ENCODE results near the gene FUT9. TPM values are rescaled to one million over a fixed set of nuclear protein-coding genes. Genes with fewer than 3 reads are reported as not detected.

The FUT9 gene
- total and polyA plus RNA-seq, 2 of the 13 experiments (the other 11 are each of a cell fraction or from before 2014, with no cell fraction given), result 0.01 TPM; not detected in 1

DNA sequence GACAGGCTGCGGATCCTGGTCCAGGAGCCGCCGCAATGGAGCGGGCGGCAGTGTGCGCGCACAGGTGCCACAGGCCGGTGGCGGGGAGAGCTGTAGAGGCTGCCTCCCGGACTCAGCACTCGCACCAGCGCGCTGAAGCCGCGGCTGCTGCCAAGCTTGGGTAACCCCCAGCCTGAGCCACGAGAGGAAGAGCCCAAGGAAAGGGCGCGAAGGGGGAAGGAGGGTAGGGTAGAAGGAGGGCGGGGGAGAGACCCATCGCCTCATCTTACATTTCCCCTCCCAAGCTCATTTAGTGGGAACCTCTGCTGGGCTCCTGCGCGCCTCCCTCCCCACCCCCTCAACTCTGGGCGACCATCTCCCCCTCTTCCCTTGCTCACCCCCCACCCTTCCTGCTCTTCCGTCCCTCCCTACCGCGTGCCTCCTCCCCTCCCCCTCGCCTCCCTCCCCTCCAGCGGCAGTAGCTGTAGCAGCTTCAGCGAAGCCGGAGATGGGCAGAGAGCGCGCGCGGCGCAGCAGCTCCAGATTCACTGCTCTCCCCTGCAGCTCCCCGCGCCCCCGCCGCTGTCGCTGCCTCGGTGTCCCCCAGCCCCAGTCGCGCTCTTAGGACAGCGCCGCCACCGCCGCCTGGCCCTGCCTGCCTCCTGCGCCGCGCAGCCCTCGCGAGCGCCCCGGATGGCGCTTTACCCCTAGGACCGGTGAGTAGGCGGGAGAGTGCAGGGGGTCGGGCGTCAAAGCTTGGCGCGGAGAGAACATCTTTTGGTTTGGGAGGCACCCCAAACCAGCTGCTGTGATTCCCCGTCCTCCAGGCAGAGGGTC, at the start of gene FUT9 (continued):
- TF ChIP-seq, protein P1, sequence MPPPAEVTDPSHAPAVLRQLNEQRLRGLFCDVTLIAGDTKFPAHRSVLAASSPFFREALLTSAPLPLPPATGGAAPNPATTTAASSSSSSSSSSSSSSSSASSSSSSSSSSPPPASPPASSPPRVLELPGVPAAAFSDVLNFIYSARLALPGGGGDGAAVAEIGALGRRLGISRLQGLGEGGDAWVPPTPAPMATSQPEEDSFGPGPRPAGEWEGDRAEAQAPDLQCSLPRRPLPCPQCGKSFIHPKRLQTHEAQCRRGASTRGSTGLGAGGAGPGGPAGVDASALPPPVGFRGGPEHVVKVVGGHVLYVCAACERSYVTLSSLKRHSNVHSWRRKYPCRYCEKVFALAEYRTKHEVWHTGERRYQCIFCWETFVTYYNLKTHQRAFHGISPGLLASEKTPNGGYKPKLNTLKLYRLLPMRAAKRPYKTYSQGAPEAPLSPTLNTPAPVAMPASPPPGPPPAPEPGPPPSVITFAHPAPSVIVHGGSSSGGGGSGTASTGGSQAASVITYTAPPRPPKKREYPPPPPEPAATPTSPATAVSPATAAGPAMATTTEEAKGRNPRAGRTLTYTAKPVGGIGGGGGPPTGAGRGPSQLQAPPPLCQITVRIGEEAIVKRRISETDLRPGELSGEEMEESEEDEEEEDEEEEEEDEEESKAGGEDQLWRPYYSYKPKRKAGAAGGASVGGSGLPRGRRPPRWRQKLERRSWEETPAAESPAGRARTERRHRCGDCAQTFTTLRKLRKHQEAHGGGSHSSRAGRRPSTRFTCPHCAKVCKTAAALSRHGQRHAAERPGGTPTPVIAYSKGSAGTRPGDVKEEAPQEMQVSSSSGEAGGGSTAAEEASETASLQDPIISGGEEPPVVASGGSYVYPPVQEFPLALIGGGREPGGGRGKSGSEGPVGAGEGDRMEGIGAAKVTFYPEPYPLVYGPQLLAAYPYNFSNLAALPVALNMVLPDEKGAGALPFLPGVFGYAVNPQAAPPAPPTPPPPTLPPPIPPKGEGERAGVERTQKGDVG (CRISPR knock-in tag; IDR thresholded peaks at IDR 0.05; ENCODE audit: borderline replicate concordance), result no peak
- TF ChIP-seq ZNF234 (CRISPR knock-in tag; conservative IDR thresholded peaks at IDR 0.05), result no peak
- TF ChIP-seq, protein P2, sequence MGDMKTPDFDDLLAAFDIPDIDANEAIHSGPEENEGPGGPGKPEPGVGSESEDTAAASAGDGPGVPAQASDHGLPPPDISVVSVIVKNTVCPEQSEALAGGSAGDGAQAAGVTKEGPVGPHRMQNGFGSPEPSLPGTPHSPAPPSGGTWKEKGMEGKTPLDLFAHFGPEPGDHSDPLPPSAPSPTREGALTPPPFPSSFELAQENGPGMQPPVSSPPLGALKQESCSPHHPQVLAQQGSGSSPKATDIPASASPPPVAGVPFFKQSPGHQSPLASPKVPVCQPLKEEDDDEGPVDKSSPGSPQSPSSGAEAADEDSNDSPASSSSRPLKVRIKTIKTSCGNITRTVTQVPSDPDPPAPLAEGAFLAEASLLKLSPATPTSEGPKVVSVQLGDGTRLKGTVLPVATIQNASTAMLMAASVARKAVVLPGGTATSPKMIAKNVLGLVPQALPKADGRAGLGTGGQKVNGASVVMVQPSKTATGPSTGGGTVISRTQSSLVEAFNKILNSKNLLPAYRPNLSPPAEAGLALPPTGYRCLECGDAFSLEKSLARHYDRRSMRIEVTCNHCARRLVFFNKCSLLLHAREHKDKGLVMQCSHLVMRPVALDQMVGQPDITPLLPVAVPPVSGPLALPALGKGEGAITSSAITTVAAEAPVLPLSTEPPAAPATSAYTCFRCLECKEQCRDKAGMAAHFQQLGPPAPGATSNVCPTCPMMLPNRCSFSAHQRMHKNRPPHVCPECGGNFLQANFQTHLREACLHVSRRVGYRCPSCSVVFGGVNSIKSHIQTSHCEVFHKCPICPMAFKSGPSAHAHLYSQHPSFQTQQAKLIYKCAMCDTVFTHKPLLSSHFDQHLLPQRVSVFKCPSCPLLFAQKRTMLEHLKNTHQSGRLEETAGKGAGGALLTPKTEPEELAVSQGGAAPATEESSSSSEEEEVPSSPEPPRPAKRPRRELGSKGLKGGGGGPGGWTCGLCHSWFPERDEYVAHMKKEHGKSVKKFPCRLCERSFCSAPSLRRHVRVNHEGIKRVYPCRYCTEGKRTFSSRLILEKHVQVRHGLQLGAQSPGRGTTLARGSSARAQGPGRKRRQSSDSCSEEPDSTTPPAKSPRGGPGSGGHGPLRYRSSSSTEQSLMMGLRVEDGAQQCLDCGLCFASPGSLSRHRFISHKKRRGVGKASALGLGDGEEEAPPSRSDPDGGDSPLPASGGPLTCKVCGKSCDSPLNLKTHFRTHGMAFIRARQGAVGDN (CRISPR knock-in tag; IDR thresholded peaks at IDR 0.05), result peak; percentile 32; the same call in 1 of the 2 replicates

DNA sequence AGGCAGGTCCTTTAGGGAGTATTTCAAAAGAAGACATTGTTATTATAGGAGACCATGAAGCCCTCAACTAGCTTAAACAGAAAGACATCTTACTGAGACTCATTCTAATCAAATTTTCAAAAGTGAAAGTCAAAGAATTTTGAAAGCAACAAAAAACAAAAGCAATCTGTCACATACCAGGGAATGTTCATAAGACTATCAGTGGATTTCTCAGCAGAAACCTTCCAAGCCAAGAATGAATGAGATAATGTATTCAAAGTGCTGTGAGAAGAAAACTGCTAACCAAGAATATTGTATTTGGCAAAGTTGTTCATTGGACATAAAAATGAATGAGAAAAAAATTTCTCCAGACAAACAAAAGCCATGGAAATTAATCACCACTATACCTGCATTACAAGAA, 48.2 kb upstream of the FUT9 start:
- Histone ChIP-seq H3K4me3 (replicated peaks in 1 of 3; ENCODE audit: insufficient read depth in 1 of 3, low read depth in 2 of 3, low read length in 3 of 3) (no peak overlapping the region), H3K4me1 (ENCODE audit: insufficient read depth, low read length) (no peaks in the 10 kb centered on the region), H3K27ac (ENCODE audit: extremely low read length, insufficient read depth, low read length) (no peak overlapping the region), H3K79me2 (ENCODE audit: insufficient read depth, low read length) (no peaks in the 10 kb centered on the region), H3K4me2 (ENCODE audit: low read depth, low read length) (no peak overlapping the region), H4K20me1 (ENCODE audit: insufficient read depth, low read length) (no peaks in the 10 kb centered on the region), H3K27me3 (ENCODE audit: control insufficient read depth in 1 of 2, insufficient read depth in 2 of 2, low read length in 2 of 2) (no peaks in the 10 kb centered on the region), H2AFZ (ENCODE audit: low read length) (no peak overlapping the region), H3K9me3 (ENCODE audit: low read length) (peaks cover 5% of the 10 kb centered on the region), H3K9ac (ENCODE audit: insufficient read depth, low read depth, low read length) (no peak overlapping the region), H3K36me3 (replicated peaks in 1 of 2; ENCODE audit: control insufficient read depth in 1 of 2, insufficient read depth in 2 of 2, low read length in 2 of 2) (no peaks in the 10 kb centered on the region)
- intact Hi-C loops (cut with micrococcal nuclease; ENCODE audit: unreplicated experiment) (no loop called here), in situ Hi-C loops (cut with HindIII; ENCODE audit: extremely low pct_ligation_motif_present, low pct_unique_long_range_greater_than_20kb) (no loop called here)
- ATAC-seq (no peak), DNase-seq (ENCODE audit: low spot score) (no peak), FAIRE-seq (no peak)
- ChIA-PET CTCF (ENCODE audit: low intra/inter-chr PET ratio, low total read pairs) (no interaction called here), POLR2A (no interaction called here)
- BruUV-seq (replicated peaks), result no TSS peak
- TF ChIP-seq, protein P3, sequence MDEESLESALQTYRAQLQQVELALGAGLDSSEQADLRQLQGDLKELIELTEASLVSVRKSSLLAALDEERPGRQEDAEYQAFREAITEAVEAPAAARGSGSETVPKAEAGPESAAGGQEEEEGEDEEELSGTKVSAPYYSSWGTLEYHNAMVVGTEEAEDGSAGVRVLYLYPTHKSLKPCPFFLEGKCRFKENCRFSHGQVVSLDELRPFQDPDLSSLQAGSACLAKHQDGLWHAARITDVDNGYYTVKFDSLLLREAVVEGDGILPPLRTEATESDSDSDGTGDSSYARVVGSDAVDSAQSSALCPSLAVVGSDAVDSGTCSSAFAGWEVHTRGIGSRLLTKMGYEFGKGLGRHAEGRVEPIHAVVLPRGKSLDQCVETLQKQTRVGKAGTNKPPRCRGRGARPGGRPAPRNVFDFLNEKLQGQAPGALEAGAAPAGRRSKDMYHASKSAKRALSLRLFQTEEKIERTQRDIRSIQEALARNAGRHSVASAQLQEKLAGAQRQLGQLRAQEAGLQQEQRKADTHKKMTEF (CRISPR knock-in tag; IDR thresholded peaks at IDR 0.05), result no peak
- TF ChIP-seq, protein P4, sequence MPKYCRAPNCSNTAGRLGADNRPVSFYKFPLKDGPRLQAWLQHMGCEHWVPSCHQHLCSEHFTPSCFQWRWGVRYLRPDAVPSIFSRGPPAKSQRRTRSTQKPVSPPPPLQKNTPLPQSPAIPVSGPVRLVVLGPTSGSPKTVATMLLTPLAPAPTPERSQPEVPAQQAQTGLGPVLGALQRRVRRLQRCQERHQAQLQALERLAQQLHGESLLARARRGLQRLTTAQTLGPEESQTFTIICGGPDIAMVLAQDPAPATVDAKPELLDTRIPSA (CRISPR knock-in tag; IDR thresholded peaks at IDR 0.05; ENCODE audit: borderline replicate concordance), result no peak
- TF ChIP-seq, protein P5, sequence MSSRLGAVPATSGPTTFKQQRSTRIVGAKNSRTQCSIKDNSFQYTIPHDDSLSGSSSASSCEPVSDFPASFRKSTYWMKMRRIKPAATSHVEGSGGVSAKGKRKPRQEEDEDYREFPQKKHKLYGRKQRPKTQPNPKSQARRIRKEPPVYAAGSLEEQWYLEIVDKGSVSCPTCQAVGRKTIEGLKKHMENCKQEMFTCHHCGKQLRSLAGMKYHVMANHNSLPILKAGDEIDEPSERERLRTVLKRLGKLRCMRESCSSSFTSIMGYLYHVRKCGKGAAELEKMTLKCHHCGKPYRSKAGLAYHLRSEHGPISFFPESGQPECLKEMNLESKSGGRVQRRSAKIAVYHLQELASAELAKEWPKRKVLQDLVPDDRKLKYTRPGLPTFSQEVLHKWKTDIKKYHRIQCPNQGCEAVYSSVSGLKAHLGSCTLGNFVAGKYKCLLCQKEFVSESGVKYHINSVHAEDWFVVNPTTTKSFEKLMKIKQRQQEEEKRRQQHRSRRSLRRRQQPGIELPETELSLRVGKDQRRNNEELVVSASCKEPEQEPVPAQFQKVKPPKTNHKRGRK (CRISPR knock-in tag; IDR thresholded peaks at IDR 0.05), result no peak
- TF ChIP-seq ZNF441 (CRISPR knock-in tag; IDR thresholded peaks at IDR 0.05; ENCODE audit: borderline replicate concordance) (no peak), NFIC (IDR thresholded peaks at IDR 0.05; ENCODE audit: low read length) (no peak), NFYC (CRISPR knock-in tag; IDR thresholded peaks at IDR 0.05) (no peak), POLR2A (IDR thresholded peaks at IDR 0.05; ENCODE audit: insufficient read depth in 1 of 2, low read depth in 2 of 2, low read length in 2 of 2) (no peak), ZBTB7A (CRISPR knock-in tag; IDR thresholded peaks at IDR 0.05) (no peak)
